GM10847 (cell line): Measurements from ENCODE around the gene PTPN14.

Source experiments
- POLR2A ChIP-seq: IDR thresholded peaks from 2 replicates; pipeline ENCODE4 v1.6.1; 2011; ENCODE audit not compliant: insufficient read length; ENCODE audit errors: extremely low read depth

PTPN14 gene

DNA sequence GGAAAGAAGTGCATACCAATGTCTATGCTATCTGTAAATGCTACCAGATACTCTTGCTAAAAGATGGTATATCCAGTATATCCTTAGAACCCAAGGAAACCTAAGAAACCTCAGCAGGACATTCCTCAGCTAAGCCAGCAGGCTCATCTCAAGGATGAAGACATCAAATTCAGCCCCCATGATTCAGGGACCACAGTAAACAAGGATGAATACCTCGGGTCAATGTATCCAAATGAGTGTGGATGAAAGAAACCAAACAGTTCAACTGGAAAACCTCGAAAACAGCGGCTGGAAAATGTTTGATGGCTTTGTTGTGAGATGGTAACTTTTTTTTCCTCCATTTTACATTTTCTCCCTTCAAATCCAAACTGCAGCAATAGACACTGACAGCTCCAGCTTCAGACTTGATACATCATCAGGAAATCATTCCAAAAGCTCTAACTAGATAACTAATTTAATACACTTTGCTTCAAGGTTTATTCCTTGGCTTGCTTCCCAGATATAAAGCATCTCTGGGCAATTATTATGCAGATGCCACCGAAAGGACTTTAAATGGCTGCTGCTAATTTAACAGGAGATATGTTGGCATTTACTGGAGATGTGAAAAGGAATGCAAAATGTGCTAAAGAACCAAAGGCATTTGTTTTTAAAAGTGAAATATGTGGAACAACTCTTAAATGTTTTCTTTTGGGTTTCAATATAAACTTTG, 196.8 kb downstream of the PTPN14 start:
- TF ChIP-seq POLR2A, result no peak

DNA sequence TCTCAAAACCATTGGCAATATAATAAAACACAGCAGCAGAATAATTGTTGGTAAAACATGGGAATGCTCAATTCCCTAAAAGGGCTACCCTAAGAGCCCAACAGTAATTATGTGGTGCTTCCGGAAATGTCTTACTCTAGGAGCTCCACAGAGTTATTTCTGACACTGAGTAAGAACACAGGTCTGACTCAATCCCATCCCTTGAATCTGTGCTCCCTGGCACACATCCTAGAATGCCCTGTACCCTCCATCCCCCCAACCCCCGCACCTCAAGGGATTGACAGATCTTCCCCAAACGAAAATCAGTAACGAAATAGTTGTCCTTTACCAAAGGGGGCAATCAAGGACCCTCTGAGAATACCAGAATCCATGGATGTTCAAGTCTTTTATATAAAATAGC, 198.6 kb downstream of the PTPN14 start:
- no peak for TF ChIP-seq POLR2A

DNA sequence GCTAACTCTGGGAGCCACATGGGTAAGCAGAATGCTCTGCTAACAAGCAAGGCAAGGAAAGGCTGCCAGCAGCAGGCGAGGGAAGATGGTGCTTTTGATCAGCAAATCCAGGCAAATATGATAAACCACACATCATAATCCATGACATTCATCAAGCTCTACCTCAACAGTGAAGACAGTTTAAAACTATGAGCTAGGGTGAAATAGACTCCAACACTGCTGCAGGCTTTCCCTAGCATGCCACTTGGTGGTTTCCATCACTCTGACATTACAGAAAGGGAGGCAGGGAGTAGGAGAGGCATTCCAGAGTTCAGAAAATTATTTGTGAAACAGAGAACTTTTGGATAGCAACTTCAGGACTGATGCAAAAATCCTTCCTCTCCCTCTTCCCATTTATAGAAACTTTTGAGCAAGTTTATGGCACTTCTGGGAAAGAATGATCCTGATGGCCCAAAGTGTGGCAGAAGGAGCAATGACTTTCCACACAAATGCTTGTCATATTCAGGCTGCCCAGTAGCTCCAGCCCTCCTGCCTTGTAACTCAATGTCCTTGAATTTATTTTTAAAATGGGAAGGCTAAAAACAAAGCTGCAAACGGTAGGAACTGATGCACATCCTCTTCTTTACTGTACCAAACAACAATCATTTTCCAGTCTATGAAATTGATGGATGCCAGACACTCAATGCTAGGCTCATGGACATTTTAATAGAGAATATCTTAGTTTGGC, 199.7 kb downstream of the PTPN14 start:
- TF ChIP-seq POLR2A, result no peak

DNA sequence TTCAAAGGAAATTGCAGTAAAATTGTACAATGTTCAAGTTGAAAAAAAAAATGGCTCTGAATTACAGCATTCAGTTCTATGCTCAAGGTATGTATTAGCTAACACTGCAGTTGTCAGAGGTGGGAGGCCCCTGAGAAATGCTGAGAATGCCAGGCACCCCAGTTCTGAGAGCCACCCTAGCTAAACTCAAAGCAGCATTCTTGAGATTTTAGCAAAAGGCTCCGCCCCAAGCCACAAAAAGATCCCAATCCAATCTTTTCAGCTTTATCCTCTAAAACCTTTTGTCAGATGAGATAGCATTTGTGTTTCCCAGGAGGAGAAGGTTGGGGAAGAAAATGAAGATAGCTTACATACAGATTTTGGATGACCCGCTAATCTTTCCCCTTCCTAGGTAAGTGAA, 201.6 kb downstream of the PTPN14 start:
- no peak for TF ChIP-seq POLR2A

DNA sequence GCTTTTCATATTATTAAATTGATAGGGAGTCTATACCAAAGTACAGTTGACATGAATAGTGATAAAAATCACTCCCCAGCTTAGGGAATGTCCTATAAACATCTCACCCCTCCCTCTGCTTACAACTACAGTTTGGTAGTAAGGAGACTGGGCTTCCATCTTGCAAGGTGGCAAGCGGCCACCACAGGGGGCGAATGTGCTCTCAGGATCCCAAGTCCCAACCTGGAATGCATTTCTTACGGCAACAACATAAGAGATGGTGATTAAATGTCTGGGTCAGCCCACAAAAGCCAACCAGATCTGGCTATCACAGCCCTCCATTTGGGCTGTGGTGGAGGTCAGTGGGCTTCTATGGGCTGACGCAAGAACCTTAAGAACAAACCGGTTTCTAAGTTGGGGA, 202.4 kb downstream of the PTPN14 start:
- TF ChIP-seq POLR2A, result no peak

DNA sequence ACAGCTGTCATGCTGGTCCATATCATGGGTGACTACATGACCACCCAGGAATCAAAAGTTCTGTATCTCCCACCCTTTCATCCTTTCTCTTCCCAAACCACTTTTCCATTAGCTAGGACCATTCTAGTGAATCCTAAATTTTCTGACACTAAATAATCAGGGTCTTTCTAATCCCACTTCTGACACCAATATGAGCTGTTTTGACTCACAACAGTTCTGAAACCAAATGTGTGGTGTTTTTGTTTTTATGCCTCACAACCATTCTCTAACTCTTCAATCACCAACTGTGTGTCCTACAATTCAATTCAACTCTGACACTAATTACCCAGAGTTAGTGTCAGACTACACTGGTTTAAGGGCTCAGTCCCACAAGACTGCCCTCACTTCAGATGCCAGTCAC, 206.5 kb downstream of the PTPN14 start:
- no peak for TF ChIP-seq POLR2A

DNA sequence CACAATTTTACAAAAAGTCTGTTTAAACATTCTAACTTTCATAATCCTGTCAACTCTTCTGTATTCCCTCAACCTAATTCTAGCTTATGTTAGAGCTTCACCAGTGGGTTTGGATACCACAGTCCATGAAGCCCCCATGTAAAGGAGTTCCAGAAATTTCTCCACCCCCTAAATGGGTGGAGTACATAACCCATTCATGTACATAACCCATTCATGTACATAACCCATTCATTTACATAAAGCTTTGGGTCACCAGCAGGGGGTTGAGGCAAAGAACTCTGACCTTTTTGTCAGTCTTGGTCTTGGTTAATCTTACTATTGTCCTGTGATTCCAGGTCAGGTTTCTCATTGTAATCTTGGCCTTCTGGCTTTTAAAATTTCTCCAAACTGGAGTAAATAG, 208.9 kb downstream of the PTPN14 start:
- no peak for TF ChIP-seq POLR2A

DNA sequence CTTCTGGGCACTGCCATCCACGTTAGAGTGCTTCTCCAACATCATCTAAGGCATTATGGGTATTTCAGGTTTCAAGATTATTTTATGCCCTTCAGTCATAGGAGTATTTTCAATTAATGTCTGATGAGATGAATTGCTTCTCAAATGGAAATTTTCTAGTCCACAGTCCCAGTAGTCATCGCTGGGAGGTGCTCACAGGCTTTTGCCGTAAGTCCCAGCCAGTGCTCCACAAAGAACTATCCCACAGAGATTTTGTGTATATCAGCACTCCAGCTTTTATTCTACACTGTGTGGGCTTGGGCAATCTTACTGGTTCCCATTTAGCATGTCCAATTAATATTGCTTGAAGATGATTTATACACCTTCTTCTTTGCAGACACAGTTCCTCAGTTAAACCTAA, 209.5 kb downstream of the PTPN14 start:
- TF ChIP-seq POLR2A, result no peak

DNA sequence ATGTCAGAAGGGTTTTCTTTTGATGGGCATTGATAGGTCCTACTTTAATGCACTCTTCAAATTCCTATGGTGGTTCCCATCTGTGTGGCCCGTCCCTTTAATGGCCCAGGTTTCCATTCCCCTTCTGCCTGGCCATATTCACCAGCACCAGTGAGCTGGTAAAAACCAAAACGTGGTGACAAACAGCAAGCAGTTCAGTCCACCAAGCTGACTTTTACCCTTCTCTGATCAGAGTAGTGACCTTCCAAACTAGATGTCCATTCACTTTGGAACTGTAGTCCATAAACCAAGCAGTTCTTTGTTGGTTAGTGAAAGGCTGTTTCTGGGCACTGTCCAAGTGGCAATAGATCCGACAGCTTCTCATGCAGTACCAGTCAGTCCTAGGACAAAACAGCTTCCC, 209.9 kb downstream of the PTPN14 start:
- TF ChIP-seq POLR2A, result no peak

DNA sequence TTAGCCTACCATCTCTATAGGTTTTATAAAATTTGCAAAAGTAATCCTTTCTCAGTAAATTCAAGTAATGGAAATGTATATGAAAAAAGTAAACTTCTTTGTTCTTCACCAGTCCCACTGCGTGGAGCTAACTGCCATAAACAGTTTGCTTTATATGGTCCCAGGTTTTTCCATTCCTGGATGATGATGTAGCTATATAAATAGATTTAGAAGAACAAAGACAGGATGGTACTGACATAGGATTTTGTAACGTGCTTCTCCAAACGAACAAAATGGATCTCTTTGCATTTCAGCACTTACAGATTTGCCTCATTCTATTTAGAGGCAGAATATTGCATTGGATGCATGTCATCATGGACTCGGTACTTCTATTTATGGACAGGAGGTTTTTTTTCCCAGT, 213.2 kb downstream of the PTPN14 start:
- no peak for TF ChIP-seq POLR2A

DNA sequence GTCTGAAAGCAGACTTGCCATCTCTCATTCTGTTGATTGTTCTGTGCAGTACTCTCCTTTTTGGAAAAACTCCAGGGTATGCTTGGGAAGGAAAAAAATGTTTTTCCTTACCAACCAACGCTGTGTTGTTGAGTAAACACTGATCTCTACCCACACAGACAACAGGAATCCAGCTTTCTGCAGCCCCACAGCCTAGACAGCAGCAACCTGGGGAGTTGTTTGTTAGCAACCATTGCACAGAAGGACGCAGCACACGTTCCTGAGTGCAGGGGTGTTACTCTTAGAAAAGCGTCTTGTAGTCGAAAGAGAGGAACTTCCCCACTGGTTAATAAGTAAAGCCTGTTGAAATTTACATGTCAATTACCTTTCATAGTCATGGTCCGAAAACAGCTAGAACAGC, 213.9 kb downstream of the PTPN14 start:
- no peak for TF ChIP-seq POLR2A

DNA sequence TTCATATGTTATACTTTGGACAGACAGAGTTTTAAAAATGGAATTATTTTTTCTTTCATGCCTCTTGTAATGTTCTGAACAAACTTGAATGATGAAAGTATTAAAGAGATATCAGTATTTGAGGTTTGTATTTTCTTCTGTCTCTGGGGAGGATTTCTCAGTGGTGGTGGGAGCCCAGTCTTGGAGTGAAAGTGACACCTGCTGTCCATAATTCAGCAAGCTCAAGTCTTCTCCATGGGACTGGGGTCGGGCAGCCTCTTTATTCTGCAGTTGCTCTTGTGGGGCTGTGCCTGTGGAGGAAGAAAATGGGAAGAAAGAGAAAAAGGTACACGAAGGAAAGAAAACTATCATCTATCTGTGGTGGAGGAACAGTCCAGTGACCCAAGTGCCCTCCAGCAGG, 214.4 kb downstream of the PTPN14 start:
- TF ChIP-seq POLR2A, result no peak

DNA sequence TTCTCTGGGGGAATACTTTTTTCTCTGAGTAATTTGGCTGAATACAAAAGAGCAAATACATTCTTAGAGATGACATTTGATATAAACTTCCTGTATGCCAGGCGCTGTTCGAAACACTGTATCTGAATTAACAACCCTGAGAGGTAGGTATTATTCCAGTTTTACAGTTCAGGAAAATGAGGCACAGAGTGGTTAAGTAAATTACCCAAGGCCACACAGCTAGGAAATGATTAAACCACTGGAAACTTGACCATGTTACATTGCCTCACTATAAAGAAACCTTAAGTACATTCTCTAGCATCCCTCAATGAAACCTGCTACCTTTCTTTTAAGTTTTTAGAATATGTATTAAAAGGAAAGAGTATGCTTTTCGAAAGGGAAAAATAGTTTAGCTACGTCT, 215.8 kb downstream of the PTPN14 start:
- no peak for TF ChIP-seq POLR2A

DNA sequence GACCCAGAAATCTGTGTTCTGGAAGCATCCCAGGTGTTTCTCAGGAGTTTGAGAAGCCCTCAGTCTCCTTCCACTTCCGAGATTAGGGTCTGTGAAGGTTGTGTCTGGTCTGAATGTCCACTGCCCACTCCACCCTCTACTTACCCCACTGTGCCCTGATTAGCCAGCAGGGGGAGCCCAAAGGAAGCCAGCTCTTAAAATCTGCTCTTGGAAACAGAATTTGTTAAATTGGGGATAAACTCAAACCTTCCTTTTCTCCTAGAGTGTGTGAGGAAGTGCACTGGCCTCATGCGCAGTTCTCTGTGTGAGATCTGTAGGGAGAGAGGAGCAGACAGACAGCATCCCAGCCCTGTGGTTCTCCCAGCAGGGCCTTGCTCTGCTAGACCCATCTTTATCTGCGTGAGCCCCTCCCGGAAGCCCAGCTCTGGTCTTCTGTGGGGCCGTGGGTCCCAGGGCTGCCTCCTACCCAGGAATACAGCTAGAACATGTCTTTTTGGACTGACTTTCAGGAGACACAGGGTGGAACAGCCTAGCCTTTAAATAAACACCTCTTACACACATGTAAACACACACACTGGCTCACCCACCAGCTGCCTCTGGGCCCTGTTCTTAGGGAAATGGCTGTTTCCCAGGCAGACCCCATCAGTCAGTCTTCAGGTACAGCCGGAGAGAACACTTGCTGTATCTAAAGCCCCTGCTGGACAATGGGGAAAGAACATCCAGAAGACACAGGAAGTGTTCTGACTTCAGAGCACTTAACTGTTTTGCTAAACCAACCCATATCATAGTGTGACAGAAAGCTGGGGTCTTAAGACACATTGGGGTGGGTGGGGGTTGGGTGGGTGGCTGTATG, 218.2 kb downstream of the PTPN14 start:
- no peak for TF ChIP-seq POLR2A

DNA sequence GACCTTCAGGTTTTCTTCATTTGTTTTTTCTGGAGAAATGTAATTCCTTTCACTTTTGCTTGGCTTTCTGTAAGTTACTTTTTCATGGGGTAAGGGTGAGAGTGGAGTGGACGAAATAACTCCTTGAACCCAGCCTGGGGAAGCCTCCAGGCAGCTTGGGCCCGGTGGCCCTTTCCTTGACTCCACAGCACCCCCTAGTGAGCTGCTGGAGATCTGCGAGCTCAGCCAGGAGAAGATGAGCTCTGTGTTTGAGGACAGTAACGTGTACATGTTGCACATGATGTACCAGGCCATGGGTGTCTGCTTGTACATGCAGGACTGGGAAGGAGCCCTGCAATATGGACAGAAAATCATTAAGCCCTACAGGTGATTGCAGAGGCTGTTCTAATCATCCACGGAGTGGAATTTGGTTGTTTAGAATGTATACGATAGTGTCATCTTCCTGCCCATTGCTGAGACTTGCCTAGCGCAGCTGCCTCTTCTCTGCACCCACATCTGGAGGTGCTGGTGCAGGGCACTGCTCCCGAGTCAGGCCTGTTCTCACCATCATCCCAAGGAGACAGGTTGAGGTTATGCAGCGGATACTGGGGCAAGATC, 219.5 kb downstream of the PTPN14 start:
- TF ChIP-seq POLR2A, result no peak

DNA sequence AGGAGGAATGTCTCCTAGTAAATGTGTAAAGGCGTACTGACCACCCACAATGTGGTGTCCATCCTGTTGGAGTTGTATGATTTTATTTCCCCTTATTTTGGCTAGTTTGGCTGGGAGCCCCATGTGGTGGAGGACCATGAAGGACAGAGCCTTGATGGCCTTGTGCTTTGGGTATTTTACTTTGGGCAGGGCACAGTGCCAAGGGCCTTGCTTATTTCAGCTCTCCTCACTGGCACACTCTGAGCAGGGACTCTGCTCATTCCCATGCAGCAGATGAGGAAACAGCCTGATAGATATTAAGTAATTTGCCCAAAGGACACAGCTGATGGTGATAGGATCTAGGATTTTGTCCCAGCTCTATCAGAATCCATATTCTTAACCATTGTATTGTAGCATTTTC, 220.2 kb downstream of the PTPN14 start:
- no peak for TF ChIP-seq POLR2A
